GM18951 (cell line): Measurements from ENCODE around the gene ZDHHC11B.
"Not testable (repeated sequence)": the region's sequence is repeated elsewhere in the genome, so short reads cannot be mapped to it uniquely, and the experiment has no call there.

ENCODE experiments used
- POLR2A ChIP-seq: IDR thresholded peaks from 4 replicates; pipeline ENCODE4 v1.6.1; 2011; ENCODE audit warnings: mild to moderate bottlenecking; ENCODE audit not compliant: insufficient read length, insufficient read depth; ENCODE audit errors: extremely low read depth
- in situ Hi-C: fragments of 300-500 bp; cut with MboI; formaldehyde crosslinking; loops from one replicate; pipeline ENCODE4 v1.12.0; 2022; ENCODE audit warnings: low sequenced_read_pairs, mixed read lengths, inconsistent platforms; ENCODE audit not compliant: unreplicated experiment

ZDHHC11B gene

GRCh38 chr5:761854-762710, 22.4 kb downstream of the ZDHHC11B start:
- TF ChIP-seq POLR2A, result no peak
- in situ Hi-C loops, result no loop called here

DNA sequence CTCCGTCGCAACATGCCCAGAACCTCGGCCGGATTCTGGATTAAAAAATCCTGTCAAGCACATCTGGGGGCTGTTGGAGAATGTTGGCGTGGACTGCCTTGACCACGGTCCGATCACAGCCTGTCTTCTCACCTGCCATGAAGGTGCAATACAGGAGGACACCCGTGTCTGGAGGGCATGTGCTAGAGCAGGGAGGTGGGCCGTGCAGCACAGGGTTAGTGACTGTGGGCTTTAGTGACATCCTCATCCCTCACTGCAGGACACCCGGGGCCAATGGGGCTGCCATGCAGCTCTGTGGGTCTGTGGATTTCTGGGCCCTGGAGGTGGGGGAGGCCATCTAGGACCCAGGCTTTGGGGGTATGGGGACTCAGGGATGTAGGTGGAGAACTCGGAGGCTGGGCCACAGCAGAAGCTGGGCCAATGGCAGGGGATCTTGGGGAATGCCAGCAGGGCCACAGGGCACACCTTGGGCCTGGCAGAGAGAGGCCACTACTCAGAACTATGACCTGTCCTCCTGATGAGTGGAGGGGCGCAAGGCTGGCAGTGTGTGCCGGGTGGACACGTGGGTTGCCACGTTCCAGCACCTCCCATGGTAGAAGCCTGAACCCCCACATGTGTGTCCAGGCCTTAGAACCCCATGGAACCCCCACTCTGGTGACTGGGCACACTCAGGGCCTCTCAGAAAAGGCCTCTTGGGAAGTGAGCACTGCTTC, 23.3 kb downstream of the ZDHHC11B start:
- no peak for TF ChIP-seq POLR2A
- in situ Hi-C loops, result no loop called here

DNA sequence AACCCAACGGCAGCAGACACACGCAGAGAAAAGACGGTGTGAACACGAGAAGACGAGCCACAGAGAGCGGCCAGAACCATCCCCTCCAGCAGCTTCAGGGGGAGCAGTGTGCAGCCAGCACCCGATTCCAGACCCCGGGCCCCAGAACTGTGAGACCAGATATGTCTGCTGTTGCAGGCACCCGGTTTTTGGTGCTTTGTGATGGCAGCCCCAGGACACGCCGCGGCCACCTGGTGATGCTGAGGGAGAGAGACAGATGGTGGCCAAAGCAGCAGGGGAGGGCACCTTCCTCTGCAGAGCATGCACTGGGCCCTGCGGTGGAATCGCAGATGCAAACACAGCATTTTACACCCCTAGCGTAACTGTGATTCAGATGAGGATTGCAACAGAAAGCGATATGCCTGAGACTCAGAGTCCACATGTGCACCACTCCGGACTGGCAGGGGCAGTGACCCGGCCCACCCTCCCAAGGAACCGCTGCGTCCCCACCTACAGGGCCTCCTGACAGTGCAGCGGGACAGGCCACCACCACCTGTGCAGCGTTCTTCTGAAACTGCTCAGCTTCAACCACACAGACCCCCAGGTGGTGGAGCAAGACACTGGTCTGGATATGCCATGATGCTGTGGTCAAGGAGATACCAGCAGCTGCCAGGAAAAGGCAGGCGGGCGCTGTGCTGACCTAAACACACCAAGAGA, 24.0 kb downstream of the ZDHHC11B start:
- TF ChIP-seq POLR2A, result no peak
- in situ Hi-C loops, result no loop called here

- in situ Hi-C loops, result no loop called here
- TF ChIP-seq POLR2A, result no peak
Measured at GRCh38 chr5:759781-760362, 24.7 kb downstream of the ZDHHC11B start.

GRCh38 chr5:759111-759751, 25.3 kb downstream of the ZDHHC11B start:
- in situ Hi-C loops, result no loop called here
- no peak for TF ChIP-seq POLR2A

- no peak for TF ChIP-seq POLR2A
- in situ Hi-C loops, result no loop called here
Measured at GRCh38 chr5:758698-759053, 25.9 kb downstream of the ZDHHC11B start.

- in situ Hi-C loops, result no loop called here
- no peak for TF ChIP-seq POLR2A
Measured at GRCh38 chr5:757931-758697, 26.4 kb downstream of the ZDHHC11B start.

- in situ Hi-C loops, result no loop called here
- no peak for TF ChIP-seq POLR2A
Measured at GRCh38 chr5:757346-757930, 27.1 kb downstream of the ZDHHC11B start.

DNA sequence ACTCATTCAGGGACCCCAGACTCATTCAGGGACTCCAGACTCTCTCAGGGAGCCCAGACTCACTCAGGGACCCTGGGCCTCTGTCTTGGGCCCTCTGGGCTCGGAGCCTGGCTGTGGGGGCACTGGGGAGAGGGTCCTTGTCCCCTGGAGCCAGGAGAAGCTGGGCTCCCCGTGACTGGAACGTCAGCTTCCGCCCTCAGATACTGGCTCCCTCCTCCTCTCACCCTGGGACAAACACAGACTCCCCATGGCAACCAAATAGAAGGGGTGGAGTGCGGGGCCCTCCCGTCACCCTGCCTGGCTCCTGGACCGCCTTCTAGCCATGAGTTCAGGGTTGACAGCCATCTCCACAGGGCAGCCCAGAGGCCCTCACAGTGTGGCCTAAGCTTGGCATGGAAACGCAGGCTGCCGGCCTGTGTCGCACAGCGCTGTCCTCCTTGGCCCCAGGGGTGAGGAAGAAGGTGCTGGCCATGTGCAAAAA, 27.6 kb downstream of the ZDHHC11B start:
- TF ChIP-seq POLR2A, result no peak
- in situ Hi-C loops, result no loop called here

DNA sequence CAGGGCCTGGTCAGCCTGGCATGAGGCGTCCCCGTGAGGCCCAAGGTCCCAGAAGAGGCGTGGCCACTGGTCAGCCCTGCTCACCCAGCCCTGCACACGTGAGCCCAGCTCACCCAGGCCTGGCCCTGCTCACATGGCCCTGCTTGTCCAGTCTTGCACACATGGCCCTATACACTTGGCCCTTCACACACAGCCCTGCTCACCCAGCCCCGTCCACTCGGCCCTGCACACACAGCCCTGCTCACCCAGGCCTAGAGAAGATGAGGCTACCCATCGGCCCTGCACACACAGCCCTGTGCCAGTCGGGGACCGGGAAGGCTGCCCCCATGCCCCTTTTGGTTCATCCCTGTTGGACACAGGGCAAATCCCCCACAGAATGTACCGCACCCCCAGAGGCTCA, 28.4 kb downstream of the ZDHHC11B start:
- in situ Hi-C loops, result no loop called here
- no peak for TF ChIP-seq POLR2A

GRCh38 chr5:754143-754632, 30.3 kb downstream of the ZDHHC11B start:
- in situ Hi-C loops, result not testable (repeated sequence)

DNA sequence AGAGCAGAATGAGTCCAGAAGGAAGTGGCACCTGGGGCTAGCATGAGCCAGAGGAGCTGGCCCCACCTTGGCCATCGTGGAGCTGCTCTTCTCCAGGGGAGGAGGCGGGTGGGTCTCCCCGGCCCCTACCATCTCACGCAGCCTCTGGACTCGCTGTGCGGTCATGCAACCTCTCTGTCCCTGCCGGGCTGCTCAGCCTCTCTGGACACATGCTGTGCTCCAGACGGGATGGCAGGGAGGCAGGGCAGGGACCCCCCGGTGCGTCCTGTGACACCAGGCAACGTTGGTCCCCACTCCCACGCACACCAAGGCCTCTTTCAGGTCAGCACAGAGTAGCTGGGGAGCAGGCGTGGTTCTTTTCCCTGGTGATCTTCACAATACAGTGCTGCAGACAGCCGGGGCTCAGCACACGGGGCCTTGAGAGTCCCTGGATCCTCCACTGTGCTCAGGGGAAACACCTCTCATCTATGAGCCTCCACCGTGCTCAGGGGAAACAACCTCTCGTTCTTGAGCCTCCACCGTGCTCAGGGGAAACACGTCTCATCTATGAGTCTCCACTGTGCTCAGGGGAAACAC, 30.9 kb downstream of the ZDHHC11B start:
- in situ Hi-C loops, result not testable (repeated sequence)

GRCh38 chr5:752532-753115, 31.9 kb downstream of the ZDHHC11B start:
- in situ Hi-C loops, result not testable (repeated sequence)

GRCh38 chr5:751992-752391, 32.5 kb downstream of the ZDHHC11B start:
- in situ Hi-C loops, result not testable (repeated sequence)
